C4-2B (cell line): Measurements from ENCODE around the gene PEA15.

ENCODE experiments used
- H3K27ac ChIP-seq: fragments of 450-650 bp; 2 replicates; pipeline ENCODE4 v1.5.1; 2017
- CTCF ChIP-seq: fragments of 450-650 bp; conservative IDR thresholded peaks from 2 replicates; pipeline ENCODE4 v1.5.1; 2017; ENCODE audit warnings: mild to moderate bottlenecking
- ZFX ChIP-seq: fragments of 450-650 bp; IDR thresholded peaks from 2 replicates; pipeline ENCODE4 v1.6.1; 2017

Gene PEA15

GRCh38 chr1:160264795-160265307, 59.7 kb downstream of the PEA15 start:
- no peak for TF ChIP-seq CTCF
- no peak for TF ChIP-seq ZFX
- H3K27ac ChIP-seq: no peak overlapping the region
